ENCODE results near the gene NUAK2. TPM values are rescaled to one million over a fixed set of nuclear protein-coding genes. Genes with fewer than 3 reads are reported as not detected.

NUAK2 gene
- total and polyA plus RNA-seq, 2 donors (not counting 3 experiments of a cell fraction or from before 2014, with no cell fraction given): 1.8 to 2.5 TPM

- no TSS peak for BruUV-seq (replicated peaks)
- POLR2A ChIA-PET: no interaction called here
Observed at GRCh38 chr1:205304046-205304694, 17.4 kb downstream of the NUAK2 start.

More at GRCh38 chr1:205304046-205304694, 17.4 kb downstream of the NUAK2 start:
- dilution Hi-C loops (cut with MboI; ENCODE audit: extremely low pct_ligation_motif_present, low sequenced_read_pairs): no loop called here
- H3K4me3 ChIP-seq (replicated peaks in 1 of 3; ENCODE audit: insufficient read depth in 1 of 3, low read depth in 1 of 3, low read length in 3 of 3): no peak overlapping the region
- FAIRE-seq (no peak), DNase-seq (ENCODE audit: low read depth, low spot score) (no peak)
- H3K27me3 ChIP-seq (ENCODE audit: control insufficient read depth in 2 of 2, insufficient read depth in 2 of 2, low read length in 2 of 2): no peaks in the 10 kb centered on the region
- H3K36me3 ChIP-seq (ENCODE audit: control insufficient read depth in 2 of 2, extremely low read depth in 1 of 2, insufficient read depth in 2 of 2, low read length in 2 of 2): peaks cover 0 to 13% of the 10 kb centered on the region in 2 experiments
- no peaks in the 10 kb centered on the region for H3K9me3 ChIP-seq (replicated peaks; ENCODE audit: control insufficient read depth, insufficient read depth, low read length)
- intact Hi-C loops (cut with micrococcal nuclease): no loop called here
- TF ChIP-seq MYC (IDR thresholded peaks at IDR 0.05; ENCODE audit: low read depth, low read length) (no peak), EZH2 (IDR thresholded peaks at IDR 0.05; ENCODE audit: borderline replicate concordance, low read depth, low read length, severe bottlenecking) (no peak), POLR2A (IDR thresholded peaks at IDR 0.05; ENCODE audit: low read depth, low read length) (no peak), FOS (IDR thresholded peaks at IDR 0.05; ENCODE audit: borderline replicate concordance, insufficient read depth, low read length) (no peak), JUN (IDR thresholded peaks at IDR 0.05; ENCODE audit: borderline replicate concordance, insufficient read depth, insufficient read length, low read depth) (no peak), CTCF (IDR thresholded peaks at IDR 0.05; ENCODE audit: extremely low read depth in 1 of 2, insufficient read depth in 1 of 2, low read depth in 1 of 2, low read length in 2 of 2) (no peak), GATA2 (IDR thresholded peaks at IDR 0.05; ENCODE audit: insufficient read depth, insufficient read length, low read depth, low read length) (no peak), POLR2AphosphoS5 (IDR thresholded peaks at IDR 0.05; ENCODE audit: insufficient read depth, low read depth, low read length) (no peak), MAX (IDR thresholded peaks at IDR 0.05; ENCODE audit: insufficient read depth, insufficient read length) (no peak)
- CTCF ChIA-PET: interaction anchor here (0.7 to 1.9 kb wide), 7 partner anchors 9 to 31 kb away, joined by 3 to 9 read pairs (median 3); no protein-coding TSS in a partner anchor
- no peaks in the 10 kb centered on the region for H3K79me2 ChIP-seq (ENCODE audit: control insufficient read depth, insufficient read depth, low read length)
- no peaks in the 10 kb centered on the region for H4K20me1 ChIP-seq (replicated peaks; ENCODE audit: control insufficient read depth, extremely low read depth, insufficient read depth, low read length)
- peak overlapping the region; percentile 35 for H3K27ac ChIP-seq (ENCODE audit: insufficient read depth, low read depth, low read length)
- no peak overlapping the region for H2AFZ ChIP-seq (ENCODE audit: low read depth, low read length)
- H3K9me1 ChIP-seq (replicated peaks; ENCODE audit: control insufficient read depth, extremely low read depth, insufficient read depth, low read length): no peaks in the 10 kb centered on the region
- H3K4me1 ChIP-seq (ENCODE audit: control insufficient read depth, extremely low read depth, insufficient read depth, low read length): peaks cover 8% of the 10 kb centered on the region
- no peak overlapping the region for H3K9ac ChIP-seq (replicated peaks; ENCODE audit: extremely low read depth, insufficient read depth, low read length)
- no peak overlapping the region for H3K4me2 ChIP-seq (ENCODE audit: insufficient read depth, low read length)
